GM23338 (cell line): Measurements from ENCODE around the gene GGNBP2.

Experiments used
- CREB1 ChIP-seq: fragments of 250-450 bp; sonication (Bioruptor Pico); IDR thresholded peaks from 2 replicates; pipeline ENCODE4 v1.5.0; 2020; ENCODE audit warnings: low read depth, mild to moderate bottlenecking, moderate library complexity
- CTCF ChIP-seq, 2 experiments: fragments of 200-600 bp in 1 of 2; sonication (generic) in 1 of 2; conservative IDR thresholded peaks; 2 replicates each; pipeline versions ENCODE4 v1.5.1 to v1.6.1; 2016 to 2017; ENCODE audit warnings: antibody characterized with exemption in 2 of 2, low read depth in 2 of 2, mild to moderate bottlenecking in 2 of 2, moderate library complexity in 1 of 2
- ETS1 ChIP-seq: IDR thresholded peaks from 2 replicates; pipeline ENCODE4 v1.6.1; 2016; ENCODE audit warnings: antibody characterized with exemption
- EZH2 ChIP-seq: fragments of 200-600 bp; sonication (generic); IDR thresholded peaks from one replicate; pipeline ENCODE4 v1.8.0; 2017; ENCODE audit warnings: antibody characterized with exemption, mild to moderate bottlenecking, low read depth; ENCODE audit not compliant: unreplicated experiment
- EZH2phosphoT487 ChIP-seq: fragments of 200-600 bp; sonication (generic); IDR thresholded peaks from one replicate; pipeline ENCODE4 v1.8.1; 2018; ENCODE audit warnings: antibody characterized with exemption; ENCODE audit not compliant: unreplicated experiment
- JUNB ChIP-seq: IDR thresholded peaks from one replicate; pipeline ENCODE4 v1.6.1; 2016; ENCODE audit warnings: antibody characterized with exemption; ENCODE audit not compliant: unreplicated experiment
- NANOG ChIP-seq: IDR thresholded peaks from 2 replicates; pipeline ENCODE4 v1.6.1; 2016; ENCODE audit warnings: antibody characterized with exemption, borderline replicate concordance
- POLR2AphosphoS5 ChIP-seq: IDR thresholded peaks from 2 replicates; pipeline ENCODE4 v1.6.1; 2016; ENCODE audit warnings: antibody characterized with exemption, low read depth
- REST ChIP-seq: IDR thresholded peaks from one replicate; pipeline ENCODE4 v1.6.1; 2018; ENCODE audit warnings: antibody characterized with exemption; ENCODE audit not compliant: unreplicated experiment
- ZNF331 ChIP-seq: fragments of 250-450 bp; sonication (Bioruptor Pico); IDR thresholded peaks from 2 replicates; pipeline ENCODE4 v1.5.0; 2020; ENCODE audit warnings: low read depth, mild to moderate bottlenecking, moderate library complexity
- ZNF462 ChIP-seq: fragments of 250-450 bp; sonication (Bioruptor Pico); IDR thresholded peaks from 2 replicates; pipeline ENCODE4 v1.5.0; 2020; ENCODE audit warnings: mild to moderate bottlenecking, moderate library complexity

GRCh38 chr17:36546418-36547093 lies 1.8 kb downstream of the GGNBP2 start:
- TF ChIP-seq CTCF (conservative IDR thresholded peaks at IDR 0.05; ENCODE audit: low read depth in 2 of 2) (no peak), EZH2phosphoT487 (no peak), POLR2AphosphoS5 (no peak), CREB1 (no peak), EZH2 (no peak), JUNB (no peak), ETS1 (no peak), REST (no peak), NANOG (no peak), ZNF331 (CRISPR knock-in tag) (no peak), ZNF462 (CRISPR knock-in tag) (no peak)
